ENCODE results near the gene SLC38A1.

SLC38A1 gene

GRCh38 chr12:46187023-46187422 lies 81.8 kb downstream of the SLC38A1 start:
- TF ChIP-seq CTCF (IDR thresholded peaks at IDR 0.05; ENCODE audit: low read depth, low read length): no peak
- DNase-seq (ENCODE audit: extremely low read depth, low read depth): peak; percentile 51

DNA sequence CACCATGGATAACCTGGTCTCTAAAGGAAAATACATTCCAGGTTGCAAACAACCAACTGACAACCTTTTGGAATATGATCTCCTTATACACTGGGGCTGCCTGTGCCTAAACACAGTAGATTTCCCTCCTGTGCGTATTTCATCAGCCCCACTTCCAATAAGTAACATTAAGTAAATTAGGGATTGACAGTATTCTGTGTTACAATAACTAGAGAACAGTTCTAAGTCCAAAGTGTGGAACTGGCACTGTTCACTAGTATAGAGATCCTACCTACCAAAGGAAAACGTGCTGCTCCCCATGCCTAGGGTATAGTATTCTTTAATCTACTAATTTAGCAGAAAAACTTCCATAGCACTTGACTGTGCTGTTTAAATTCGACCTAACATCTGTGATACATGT lies 82.8 kb downstream of the SLC38A1 start:
- no peak for TF ChIP-seq CTCF (IDR thresholded peaks at IDR 0.05; ENCODE audit: low read depth, low read length)
- DNase-seq (ENCODE audit: extremely low read depth, low read depth): no peak

DNA sequence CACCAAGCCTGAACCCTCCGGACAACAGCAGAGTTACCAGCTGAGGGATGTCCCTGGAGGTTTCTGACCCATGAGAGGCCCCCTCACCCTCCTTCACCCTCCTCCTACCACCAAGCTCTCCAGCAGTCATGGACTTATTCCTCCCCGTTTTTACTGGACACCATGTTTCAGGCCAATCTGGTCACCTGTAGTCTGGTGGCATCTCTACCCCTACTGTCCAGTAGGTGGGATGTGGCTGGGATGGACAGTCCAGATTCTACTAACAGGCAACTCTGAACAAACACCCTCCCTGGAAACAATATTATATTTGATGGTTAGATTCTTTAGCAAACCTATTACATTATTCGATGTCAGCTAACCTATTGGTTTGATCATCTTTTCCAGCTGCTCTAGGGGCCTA lies 83.2 kb downstream of the SLC38A1 start:
- no peak for TF ChIP-seq CTCF (IDR thresholded peaks at IDR 0.05; ENCODE audit: low read depth, low read length)
- no peak for DNase-seq (ENCODE audit: extremely low read depth, low read depth)

- no peak for TF ChIP-seq CTCF (IDR thresholded peaks at IDR 0.05; ENCODE audit: low read depth, low read length)
- DNase-seq (ENCODE audit: extremely low read depth, low read depth): no peak
These were observed 83.8 kb downstream of the SLC38A1 start for GRCh38 chr12:46184798-46185595.

- DNase-seq (ENCODE audit: extremely low read depth, low read depth): no peak
- no peak for TF ChIP-seq CTCF (IDR thresholded peaks at IDR 0.05; ENCODE audit: low read depth, low read length)
These were observed 85.7 kb downstream of the SLC38A1 start for GRCh38 chr12:46183112-46183511.

DNA sequence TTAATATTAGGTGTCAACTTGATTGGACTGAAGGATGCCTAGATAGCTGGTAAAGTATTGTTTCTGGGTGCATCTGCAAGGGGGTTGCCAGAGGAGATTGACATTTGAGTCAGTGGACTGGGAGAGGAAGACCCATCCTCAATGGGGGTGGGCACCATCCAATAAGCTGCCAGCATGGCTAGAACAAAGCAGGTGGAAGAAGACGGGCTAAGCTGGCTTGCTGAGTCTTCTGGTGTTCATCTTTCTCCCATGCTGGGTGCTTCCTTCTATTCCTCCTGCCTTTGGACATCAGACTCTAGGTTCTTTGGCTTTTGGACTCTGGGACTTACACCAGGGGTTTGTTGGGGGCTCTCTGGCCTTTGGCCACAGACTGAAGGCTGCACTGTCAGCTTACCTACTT lies 87.4 kb downstream of the SLC38A1 start:
- TF ChIP-seq CTCF (IDR thresholded peaks at IDR 0.05; ENCODE audit: low read depth, low read length): no peak
- DNase-seq (ENCODE audit: extremely low read depth, low read depth): no peak

GRCh38 chr12:46179693-46180452 lies 89.0 kb downstream of the SLC38A1 start:
- no peak for TF ChIP-seq CTCF (IDR thresholded peaks at IDR 0.05; ENCODE audit: low read depth, low read length)
- DNase-seq (ENCODE audit: extremely low read depth, low read depth): no peak
